NCI-H510A (cell line): ENCODE data around the gene GRIFIN.

Source experiments
- DNase-seq: peaks from one replicate; lab custom pipeline; 2025; lab: John Stamatoyannopoulos, UW

GRIFIN gene

GRCh38 chr7:2498708-2499107 is 22.5 kb upstream of the GRIFIN start:
- DNase-seq, result no peak

- DNase-seq, result no peak
These were observed 21.5 kb upstream of the GRIFIN start for GRCh38 chr7:2497500-2498336.

- no peak for DNase-seq
These were observed 20.9 kb upstream of the GRIFIN start for GRCh38 chr7:2497065-2497464.

- DNase-seq, result no peak
These were observed 20.2 kb upstream of the GRIFIN start for GRCh38 chr7:2496375-2496774.

DNA sequence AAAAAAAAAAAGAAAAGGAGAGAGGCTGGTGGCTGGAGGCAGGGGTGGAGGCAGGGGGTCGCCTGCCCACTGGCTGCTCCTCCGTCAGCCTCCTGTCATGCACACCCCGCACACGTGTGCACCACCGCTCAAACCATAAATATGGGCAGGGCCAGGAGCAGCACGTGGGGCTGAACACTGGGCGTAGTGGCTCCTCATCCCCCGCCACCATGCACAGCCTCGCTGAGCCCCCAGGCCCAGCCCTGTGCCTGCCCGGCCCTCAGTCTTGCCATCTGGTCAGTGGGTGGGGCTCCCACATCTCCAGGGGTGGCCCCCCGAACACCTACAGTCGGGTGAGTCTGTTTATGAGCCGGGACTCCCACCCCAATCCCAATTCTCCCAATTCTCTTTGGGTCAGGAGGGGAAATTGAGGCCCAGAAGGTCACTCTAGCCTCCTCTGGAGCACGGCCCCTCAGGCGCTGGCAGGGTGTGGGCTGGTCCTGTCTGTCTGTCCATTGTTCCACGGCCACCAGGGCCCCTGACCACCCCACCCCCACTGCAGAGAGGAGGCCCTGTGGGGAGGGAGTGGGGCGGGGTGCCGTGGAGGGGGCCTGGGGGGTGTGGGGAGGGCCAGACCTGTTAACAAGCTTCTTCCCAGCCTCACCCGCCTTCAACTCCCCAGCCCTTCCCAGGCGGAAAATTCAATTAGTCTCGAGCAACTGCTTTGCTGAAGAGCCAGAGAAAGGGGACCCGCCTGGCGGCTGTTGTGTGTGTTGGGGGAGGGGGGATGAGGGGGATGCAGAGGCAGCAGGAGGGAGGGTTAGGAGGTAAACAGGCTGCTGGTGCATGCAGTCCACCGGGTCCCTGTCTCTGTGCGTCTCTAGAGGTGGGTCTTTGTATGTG is 19.5 kb upstream of the GRIFIN start:
- peak; percentile 51 for DNase-seq

GRCh38 chr7:2494191-2495130 is 18.3 kb upstream of the GRIFIN start:
- no peak for DNase-seq

GRCh38 chr7:2493205-2494164 is 17.3 kb upstream of the GRIFIN start:
- no peak for DNase-seq

- DNase-seq, result no peak
These were observed 15.8 kb upstream of the GRIFIN start for GRCh38 chr7:2492038-2492437.

DNA sequence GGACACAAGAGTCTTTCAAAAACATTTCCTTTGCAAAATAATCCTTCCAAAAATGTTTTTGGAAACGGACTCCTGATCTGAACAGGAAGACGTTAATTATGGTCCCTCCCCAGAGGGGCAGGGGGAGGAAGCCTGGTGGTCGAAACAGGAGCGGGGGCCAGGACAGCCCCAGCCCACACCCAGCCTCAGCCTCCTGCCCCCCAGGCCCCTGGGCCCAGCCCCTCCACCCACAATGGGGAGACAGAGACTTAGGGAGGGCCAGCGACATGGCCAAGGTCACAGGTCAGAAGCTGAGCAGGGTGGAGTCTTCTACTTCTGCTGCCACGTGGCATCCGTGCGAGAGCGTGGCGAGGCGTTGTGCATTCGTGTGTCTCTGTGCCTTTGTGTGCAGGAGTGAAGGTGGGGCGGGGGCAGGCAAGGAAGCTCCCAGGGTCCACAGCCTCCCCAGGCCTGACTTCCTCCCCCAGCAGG is 14.0 kb upstream of the GRIFIN start:
- DNase-seq, result no peak

DNA sequence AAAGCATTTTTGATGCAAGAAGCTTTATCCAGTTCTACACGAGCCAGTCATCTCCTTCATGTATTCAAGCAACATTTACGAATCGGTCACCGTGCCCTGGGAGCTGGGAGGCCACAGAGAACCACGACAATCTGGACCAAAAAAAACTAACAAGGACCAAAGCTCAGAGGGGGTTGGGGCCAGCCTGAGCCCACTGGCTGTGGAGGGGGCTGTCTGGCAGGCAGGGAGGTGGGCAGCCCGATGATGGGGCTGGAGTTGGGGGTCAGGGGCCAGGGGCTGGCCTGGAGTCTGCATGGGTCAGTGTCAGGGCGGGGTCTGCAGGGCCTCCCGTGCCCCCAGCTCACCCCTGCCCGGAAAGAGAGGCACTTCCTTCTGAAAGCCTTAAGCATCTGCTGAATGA is 12.5 kb upstream of the GRIFIN start:
- DNase-seq, result no peak

DNA sequence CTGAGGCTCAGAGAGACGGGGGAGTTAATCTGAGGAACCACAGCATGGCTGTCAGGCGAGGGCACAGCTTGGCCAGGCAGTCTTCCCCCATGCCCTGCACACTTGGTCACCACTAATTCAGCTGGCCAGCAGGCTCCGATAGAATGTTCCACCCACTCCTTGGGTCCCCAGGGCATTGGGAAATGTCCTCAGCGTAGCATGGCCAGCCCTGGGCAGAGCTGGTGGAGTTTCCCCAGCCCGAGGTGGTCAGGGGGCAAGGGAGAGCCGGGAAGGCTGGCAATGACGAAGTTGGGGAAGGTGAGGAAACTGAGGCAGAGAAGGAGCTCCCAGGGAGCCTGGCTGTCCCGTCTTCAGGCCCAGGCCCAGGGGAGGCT is 12.1 kb upstream of the GRIFIN start:
- no peak for DNase-seq

- no peak for DNase-seq
These were observed 11.5 kb upstream of the GRIFIN start for GRCh38 chr7:2487586-2488271.

- no peak for DNase-seq
These were observed 8.7 kb upstream of the GRIFIN start for GRCh38 chr7:2484868-2485267.

GRCh38 chr7:2483494-2483893 is 7.3 kb upstream of the GRIFIN start:
- no peak for DNase-seq

- no peak for DNase-seq
These were observed 6.7 kb upstream of the GRIFIN start for GRCh38 chr7:2482725-2483451.

DNA sequence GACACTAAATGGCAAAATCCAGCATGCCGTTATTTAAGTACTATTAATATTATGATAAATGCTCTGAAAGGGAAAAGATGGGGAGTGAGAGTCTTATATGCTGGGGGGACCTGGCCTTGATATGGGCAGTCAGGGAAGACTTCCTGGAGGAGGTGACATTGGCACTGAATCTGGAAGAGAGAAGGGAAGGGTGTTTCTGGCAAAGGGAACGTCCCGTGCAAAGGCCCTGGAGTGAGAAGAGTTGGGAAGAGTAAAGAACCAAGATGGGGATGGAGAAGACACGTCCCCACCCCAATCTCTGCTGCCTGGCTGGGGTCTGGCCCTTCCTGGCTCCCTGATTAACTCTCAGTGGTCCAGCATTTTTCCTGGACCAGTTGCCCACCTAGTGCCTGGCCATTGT is 5.0 kb upstream of the GRIFIN start:
- no peak for DNase-seq

- no peak for DNase-seq
These were observed 3.8 kb upstream of the GRIFIN start for GRCh38 chr7:2480070-2480408.

- no peak for DNase-seq
These were observed 3.3 kb upstream of the GRIFIN start for GRCh38 chr7:2479276-2480069.

- no peak for DNase-seq
These were observed 2.6 kb upstream of the GRIFIN start for GRCh38 chr7:2478800-2479199.
